Fibroblast of mammary gland (primary cell): ENCODE data around the gene YARS1.

Source experiments
- DNase-seq: peaks from one replicate; pipeline ENCODE4 v3.0.0-alpha.2; 2010; ENCODE audit warnings: low read depth
- H3K4me3 ChIP-seq: 2 replicates; pipeline ENCODE4 v1.5.1; 2011; ENCODE audit warnings: low read depth, mild to moderate bottlenecking, low read length, moderate library complexity; ENCODE audit not compliant: control insufficient read depth
- TF ChIP-seq, protein P1 (sequence below): conservative IDR thresholded peaks from 2 replicates; pipeline ENCODE4 v1.5.1; 2011; ENCODE audit warnings: low read depth, low read length, inconsistent platforms; ENCODE audit not compliant: control insufficient read depth, insufficient read depth

The YARS1 gene

DNA sequence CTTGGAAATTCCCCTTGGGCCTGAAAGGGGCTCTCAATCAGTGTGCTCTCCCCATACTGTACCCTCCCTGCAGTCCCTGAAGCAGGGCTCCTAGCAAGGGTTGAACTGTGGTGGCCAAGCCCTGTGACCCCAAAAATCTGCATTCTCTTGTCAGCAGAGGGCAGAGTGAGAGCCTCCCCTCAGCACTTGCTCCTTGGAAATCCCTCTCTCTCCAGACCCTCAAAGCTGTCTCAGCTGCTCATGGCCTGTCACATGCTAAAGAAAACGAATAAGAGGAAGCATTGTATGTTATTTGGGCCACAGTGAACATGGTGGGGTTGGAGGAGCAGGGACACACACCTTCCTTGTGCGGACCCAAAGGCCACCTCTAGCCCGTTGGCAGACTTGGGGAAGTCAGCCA, 67.4 kb downstream of the YARS1 start:
- DNase-seq, result no peak
- no peak overlapping the region for H3K4me3 ChIP-seq
- TF ChIP-seq, protein P1, sequence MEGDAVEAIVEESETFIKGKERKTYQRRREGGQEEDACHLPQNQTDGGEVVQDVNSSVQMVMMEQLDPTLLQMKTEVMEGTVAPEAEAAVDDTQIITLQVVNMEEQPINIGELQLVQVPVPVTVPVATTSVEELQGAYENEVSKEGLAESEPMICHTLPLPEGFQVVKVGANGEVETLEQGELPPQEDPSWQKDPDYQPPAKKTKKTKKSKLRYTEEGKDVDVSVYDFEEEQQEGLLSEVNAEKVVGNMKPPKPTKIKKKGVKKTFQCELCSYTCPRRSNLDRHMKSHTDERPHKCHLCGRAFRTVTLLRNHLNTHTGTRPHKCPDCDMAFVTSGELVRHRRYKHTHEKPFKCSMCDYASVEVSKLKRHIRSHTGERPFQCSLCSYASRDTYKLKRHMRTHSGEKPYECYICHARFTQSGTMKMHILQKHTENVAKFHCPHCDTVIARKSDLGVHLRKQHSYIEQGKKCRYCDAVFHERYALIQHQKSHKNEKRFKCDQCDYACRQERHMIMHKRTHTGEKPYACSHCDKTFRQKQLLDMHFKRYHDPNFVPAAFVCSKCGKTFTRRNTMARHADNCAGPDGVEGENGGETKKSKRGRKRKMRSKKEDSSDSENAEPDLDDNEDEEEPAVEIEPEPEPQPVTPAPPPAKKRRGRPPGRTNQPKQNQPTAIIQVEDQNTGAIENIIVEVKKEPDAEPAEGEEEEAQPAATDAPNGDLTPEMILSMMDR, result no peak

GRCh38 chr1:32749332-32749731, 67.8 kb downstream of the YARS1 start:
- no peak overlapping the region for H3K4me3 ChIP-seq
- no peak for DNase-seq
- TF ChIP-seq, protein P1, result no peak

GRCh38 chr1:32748926-32749325, 68.2 kb downstream of the YARS1 start:
- TF ChIP-seq, protein P1, result no peak
- no peak for DNase-seq
- H3K4me3 ChIP-seq, result no peak overlapping the region

DNA sequence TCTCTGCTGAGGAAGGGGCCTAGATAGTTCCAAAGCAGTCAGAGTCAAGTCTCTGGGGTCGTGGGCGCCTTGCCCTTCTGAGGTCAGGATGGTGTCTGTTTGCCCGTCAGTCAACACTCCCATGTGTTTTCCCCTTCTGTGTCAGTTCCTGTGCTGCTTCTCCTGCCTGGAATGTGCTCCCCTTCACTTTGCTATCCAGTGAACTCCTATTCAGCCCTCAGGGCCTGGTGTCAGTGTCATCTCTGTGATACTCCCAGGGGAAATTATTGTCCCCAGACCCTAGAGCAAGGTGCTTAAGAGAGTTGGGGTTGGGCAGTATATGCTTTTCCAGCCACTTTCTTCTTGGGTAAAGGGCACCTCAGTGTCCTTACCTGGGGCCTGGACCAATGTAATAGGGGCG, 68.8 kb downstream of the YARS1 start:
- TF ChIP-seq, protein P1, result no peak
- no peak for DNase-seq
- H3K4me3 ChIP-seq, result no peak overlapping the region

DNA sequence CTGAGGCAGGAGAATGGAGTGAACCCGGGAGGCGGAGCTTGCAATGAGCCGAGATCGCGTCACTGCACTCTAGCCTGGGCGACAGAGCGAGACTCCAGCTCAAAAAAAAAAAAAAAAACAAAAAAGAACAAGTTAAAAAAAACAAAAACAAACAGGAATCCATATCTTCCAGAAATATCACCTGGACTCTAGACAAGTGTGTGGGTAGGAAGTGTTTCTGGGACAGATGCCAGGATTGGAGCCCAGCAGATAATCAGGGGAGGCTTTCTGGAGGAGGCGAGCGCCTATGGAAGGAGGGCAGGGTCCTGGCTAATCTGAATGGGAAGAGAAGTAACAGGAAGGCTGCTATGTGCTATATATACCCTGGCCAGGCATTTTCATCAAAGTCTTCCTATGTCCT, 71.0 kb downstream of the YARS1 start:
- H3K4me3 ChIP-seq, result no peak overlapping the region
- TF ChIP-seq, protein P1, result no peak
- no peak for DNase-seq

DNA sequence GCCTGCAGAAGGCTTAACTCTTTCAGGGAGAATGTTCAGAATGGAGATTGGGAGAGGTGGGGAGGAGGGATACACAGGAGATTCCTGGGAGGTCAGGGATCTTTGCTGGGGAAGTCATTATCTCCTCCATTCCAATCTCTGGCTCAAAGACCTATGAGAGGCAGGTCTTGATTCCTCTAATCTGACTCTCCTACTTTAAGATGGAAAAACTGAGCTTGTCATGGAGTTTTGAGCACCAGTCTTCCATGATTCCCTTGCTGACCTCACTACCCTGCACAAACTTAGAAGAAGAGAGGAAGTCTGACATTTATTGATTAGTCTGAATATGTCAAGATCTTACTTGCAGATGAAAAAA, 73.1 kb downstream of the YARS1 start:
- H3K4me3 ChIP-seq, result no peak overlapping the region
- no peak for DNase-seq
- TF ChIP-seq, protein P1, result no peak

DNA sequence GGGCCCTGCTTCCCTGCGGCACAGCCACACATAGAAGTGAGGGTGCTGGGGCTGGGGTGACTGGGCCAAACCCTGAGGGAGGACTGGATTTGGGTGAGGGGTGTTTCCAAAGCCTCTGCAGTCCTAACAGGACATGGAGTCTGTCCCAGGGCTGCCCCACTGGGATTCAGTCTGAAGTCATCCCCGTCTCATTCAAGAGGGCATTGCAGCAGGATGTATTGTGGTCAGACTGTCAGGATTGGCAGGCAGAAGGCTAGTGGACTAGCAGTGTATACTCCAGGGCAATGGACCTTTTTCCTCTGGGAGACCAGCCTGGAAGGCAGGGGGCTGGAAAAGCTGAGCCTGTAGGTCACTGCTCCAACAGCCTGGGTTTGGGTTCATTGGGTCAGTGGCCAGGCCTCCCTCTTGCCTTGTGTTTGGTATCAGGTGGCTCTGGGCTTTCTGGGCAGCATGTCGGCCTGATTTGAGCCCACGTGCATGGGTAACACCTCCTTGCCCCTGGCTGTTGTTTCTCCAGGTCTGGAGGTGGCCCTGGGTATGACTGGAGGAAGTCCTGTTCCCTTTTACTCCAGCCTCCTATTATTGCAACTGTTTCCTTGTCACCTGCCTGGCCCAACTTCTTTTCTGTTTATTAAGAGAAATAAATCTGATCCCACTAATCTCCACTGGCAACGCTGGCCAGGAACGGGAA, 73.6 kb downstream of the YARS1 start:
- DNase-seq, result no peak
- no peak overlapping the region for H3K4me3 ChIP-seq
- TF ChIP-seq, protein P1, result no peak
